GM18499 (cell line): ENCODE measurements around the gene GINS1.

Experiments
- ATAC-seq: cut with Tn5 transposase; IDR thresholded peaks from one replicate; pipeline ENCODE4 v1.9.1; 2021; ENCODE audit warnings: moderate number of reproducible peaks; ENCODE audit not compliant: insufficient read depth, unreplicated experiment

GINS1 gene

DNA sequence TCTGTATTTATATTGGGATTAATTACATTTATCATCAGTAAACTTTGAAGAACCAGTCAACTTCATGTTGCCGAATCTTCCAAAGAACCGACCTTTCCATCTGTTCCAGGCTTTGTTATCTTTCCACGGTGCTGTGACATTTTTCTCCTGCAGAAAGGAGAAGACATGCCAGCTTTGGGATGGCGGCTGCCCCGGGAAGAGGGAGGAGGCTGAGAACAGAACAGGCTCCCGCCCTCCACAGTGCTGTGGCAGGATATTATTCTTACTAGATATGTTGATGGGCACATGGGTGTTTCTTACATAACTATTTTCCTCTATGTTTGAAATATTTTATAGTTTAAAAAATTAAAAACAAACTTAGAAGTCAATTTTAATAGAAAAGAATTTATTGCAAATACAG, 44.9 kb downstream of the GINS1 start:
- ATAC-seq: no peak

GRCh38 chr20:25453035-25453810, 45.8 kb downstream of the GINS1 start:
- no peak for ATAC-seq

- no peak for ATAC-seq
These were observed 46.9 kb downstream of the GINS1 start for GRCh38 chr20:25454153-25454900.

DNA sequence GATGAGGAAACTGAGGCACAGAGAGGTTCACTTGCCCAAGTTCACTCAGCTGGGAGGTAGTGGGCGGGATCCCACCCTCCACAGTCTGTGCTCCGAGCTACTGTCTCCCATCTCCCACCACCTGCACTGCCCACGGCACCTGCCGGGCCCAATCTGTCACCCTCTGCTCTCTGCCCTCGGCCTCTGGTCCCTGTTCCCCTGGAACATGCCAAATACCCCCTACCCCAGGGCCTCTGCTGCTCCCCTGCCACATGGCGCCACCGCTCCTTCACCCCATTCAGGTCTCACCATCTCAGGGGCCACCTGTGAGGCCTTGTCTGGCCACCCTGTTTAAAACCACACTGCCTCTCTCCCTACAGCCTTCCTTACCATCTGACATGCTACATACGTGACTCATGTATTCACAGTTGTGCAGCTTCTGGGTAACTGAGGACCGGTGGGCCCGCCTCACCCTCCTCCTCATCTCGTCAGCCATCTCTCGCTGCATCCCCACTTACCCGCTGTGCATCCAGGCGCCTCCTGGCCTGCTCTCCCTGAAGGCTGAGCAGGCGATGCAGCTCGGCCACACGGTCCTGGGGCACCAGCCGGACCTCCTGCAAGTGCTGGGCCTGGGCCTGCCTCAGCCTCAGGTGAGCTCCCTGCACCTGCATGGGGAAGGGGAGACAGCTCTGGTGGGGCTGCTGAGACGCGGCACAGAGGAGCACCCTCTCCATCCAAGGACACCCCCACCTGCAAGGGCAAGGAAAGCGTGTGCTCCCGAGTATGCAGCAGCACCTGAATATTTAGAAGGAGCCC, 50.6 kb downstream of the GINS1 start:
- no peak for ATAC-seq

GRCh38 chr20:25459111-25459830, 51.8 kb downstream of the GINS1 start:
- no peak for ATAC-seq

GRCh38 chr20:25459916-25460535, 52.6 kb downstream of the GINS1 start:
- ATAC-seq: no peak

GRCh38 chr20:25460566-25461280, 53.2 kb downstream of the GINS1 start:
- ATAC-seq: no peak

DNA sequence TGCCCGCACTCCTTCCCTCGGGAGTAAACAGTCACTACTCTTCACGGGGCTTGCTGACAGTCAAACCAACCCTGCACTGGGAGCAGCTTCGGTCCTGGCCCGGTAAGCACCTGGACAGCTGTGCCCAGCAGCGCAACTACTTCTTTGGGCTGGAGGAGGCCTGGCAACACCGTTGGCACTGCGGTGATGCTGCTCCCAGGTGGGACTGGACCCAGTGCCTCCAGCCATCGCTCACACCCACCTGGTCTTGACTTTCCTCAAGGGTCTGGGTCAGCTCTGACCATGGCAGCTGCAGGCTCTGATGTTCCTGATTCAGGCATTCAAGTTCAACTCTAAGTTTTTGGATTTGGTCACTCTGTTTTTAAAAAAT, 53.8 kb downstream of the GINS1 start:
- no peak for ATAC-seq

GRCh38 chr20:25461786-25462545, 54.5 kb downstream of the GINS1 start:
- ATAC-seq: no peak

DNA sequence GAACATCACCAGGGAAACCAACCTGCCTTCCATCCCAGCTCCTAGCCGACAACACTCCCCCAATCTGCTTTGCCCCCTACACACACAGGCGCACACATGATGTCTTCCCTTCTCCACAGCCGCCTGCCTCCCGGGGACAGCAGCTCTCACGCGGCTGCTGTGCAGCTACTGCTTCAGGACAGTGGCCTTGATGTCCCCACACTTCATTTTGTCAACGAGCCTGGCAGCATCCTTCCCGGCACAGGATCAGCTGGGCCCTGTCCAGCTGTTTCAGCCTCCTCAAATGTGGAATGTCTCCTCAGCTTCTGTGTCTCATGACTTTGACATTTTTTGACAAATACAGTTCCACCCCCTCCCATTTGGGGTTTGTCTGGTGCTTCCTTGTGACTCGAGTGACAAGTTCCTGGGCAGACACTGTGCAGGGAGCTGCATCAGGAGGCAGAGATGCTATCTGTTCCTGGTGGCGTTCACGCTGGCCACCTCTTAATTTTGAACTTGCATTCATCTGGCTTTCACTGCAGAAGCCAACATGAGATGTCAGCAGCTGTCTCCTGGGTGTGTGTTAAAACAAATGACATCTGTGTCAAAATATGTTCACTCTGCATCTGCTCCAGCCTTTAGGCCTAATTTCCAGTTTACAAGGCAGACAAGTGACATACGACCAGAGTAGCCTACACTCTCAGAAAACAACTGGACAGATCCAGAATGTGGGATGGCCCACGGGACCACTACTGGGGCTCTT, 57.2 kb downstream of the GINS1 start:
- no peak for ATAC-seq

GRCh38 chr20:25465243-25466135, 58.0 kb downstream of the GINS1 start:
- no peak for ATAC-seq

DNA sequence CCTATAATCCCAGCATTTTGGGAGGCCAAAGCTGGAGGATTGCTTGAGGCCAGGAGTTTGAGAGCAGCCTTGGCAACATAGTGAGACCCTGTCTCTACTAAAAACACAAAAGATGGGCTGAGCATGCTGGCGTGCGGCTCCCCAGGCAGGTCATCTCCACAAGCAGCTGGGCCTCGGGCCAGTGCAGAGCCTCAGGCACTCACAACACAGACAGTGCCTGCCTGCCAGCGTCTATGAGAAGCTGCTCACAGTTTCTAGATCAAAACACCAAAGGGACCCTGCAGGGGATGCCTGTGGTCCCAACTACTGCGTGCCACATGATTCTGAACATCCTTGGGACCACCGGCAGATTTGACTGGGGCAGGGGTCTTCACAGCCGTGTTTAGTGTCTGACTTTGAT, 59.4 kb downstream of the GINS1 start:
- ATAC-seq: no peak

GRCh38 chr20:25467441-25467840, 60.0 kb downstream of the GINS1 start:
- no peak for ATAC-seq

DNA sequence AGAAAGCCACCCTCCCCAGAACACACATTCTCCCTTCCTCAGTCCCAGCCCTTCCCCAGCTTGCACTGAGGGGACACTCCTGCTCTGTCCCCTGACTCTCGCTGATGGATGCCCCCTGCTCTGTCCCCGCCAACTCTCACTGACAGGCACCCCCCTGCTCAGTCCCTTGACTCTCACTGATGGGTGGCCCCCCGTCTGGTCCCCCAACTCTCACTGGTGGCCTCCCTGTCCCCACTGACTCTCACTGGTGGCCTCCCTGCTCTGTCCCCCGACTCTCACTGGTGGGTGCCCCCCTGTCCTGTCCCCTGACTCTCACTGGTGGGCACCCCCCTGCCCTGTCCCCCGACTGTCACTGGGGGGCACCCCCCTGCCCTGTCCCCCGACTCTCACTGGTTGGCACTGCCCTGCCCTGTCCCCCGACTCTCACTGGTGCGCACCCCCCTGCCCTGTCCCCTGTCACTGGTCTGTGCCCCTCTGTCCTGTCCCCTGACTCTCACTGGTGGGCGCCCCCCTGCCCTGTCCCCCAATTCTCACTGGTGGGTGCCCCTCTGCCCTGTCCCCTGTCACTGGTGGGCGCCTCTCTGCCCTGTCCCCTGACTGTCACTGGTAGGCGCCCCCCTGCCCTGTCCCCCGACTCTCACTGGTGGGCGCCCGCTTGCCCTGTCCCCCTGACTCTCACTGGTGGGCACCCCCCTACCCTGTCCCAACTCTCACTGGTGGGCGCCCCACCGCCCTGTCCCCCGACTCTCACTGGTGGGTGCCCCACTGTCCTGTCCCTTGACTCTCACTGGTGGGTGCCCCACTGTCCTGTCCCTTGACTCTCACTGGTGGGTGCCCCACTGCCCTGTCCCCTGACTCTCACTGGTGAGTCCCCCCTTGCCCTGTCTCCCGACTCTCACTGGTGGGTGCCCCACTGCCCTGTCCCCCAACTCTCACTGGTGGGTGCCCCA, 60.9 kb downstream of the GINS1 start:
- ATAC-seq: no peak

DNA sequence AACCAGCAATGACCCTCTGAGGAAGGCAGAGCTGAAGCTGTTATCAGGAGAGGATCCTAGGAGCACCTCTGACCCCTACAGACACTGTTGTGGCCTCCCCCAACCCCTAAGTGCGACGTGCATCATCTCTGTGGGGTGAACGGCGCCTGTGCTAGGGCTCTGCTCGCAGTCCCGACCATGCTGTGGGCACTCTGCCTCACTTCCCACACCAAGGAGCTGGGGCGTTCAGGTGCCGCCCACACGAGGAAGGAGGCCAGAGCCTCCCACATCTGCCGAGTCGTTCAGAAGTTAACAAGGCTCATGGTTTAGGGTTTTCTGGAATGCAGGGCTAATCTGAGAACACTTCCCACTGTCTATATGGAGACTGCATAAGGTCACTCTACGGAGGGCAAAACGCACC, 62.1 kb downstream of the GINS1 start:
- no peak for ATAC-seq

DNA sequence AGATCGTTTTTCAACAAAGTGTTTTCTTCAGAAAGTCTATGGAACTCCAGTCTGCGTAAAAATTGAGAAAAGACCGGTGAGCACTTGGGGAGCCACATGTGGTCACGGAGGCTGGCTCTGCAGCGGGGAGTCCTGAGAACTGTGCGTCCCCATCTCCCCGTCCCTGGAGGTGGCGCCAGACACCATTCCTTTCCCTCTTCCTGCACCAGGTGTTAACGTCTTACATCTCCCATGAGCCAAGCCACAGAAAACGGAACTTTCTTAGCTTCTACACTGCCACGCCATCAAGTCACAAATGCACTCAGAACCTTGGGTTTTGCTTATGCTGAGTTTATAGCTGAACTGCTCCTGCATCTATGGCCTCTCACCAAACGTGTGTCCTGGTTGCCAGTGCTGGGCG, 62.6 kb downstream of the GINS1 start:
- ATAC-seq: no peak
